HFF-Myc (cell line): ENCODE data around the gene CDH3.

Source experiments
- DNase-seq: peaks from one replicate; pipeline ENCODE4 v3.0.0-alpha.2; 2011; ENCODE audit warnings: low read depth; ENCODE audit errors: extremely low read depth
- H3K4me3 ChIP-seq: replicated peaks from 2 replicates; pipeline ENCODE4 v1.5.1; 2011; ENCODE audit warnings: low read depth, mild to moderate bottlenecking, control low read depth, low read length
- CTCF ChIP-seq: IDR thresholded peaks from 2 replicates; pipeline ENCODE4 v1.5.1; 2012; ENCODE audit warnings: mild to moderate bottlenecking, low read depth, low read length, control low read depth; ENCODE audit errors: missing control alignments

The CDH3 gene

GRCh38 chr16:68658974-68659360 lies 13.9 kb downstream of the CDH3 start:
- H3K4me3 ChIP-seq, result no peak overlapping the region
- no peak for TF ChIP-seq CTCF
- no peak for DNase-seq

GRCh38 chr16:68659412-68660358 lies 14.6 kb downstream of the CDH3 start:
- no peak for TF ChIP-seq CTCF
- H3K4me3 ChIP-seq, result no peak overlapping the region
- no peak for DNase-seq

- H3K4me3 ChIP-seq, result no peak overlapping the region
- no peak for TF ChIP-seq CTCF
- no peak for DNase-seq
Observed at GRCh38 chr16:68660359-68660795, 15.3 kb downstream of the CDH3 start.

- no peak for TF ChIP-seq CTCF
- no peak for DNase-seq
- H3K4me3 ChIP-seq, result no peak overlapping the region
Observed at GRCh38 chr16:68662035-68662434, 16.9 kb downstream of the CDH3 start.

DNA sequence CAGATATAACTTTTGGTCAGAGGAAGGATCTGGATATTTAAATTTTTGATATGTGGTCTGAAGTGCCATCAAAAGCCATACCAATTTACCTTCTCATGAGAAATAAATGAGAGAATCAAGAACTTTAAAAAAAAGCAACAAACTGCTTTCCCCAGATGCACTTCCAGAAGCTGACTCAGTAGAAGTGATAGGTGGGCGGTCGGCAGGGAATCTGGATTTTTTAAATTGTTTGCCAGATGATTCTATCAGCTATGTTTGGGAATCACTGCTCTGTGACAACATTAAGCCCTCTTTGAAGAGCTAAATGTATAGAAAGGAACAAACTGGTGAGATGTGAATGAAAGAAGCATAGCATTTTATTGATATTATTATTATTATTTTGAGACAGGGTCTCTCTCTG lies 19.2 kb downstream of the CDH3 start:
- TF ChIP-seq CTCF, result no peak
- no peak for DNase-seq
- H3K4me3 ChIP-seq, result no peak overlapping the region

- TF ChIP-seq CTCF, result no peak
- no peak for DNase-seq
- H3K4me3 ChIP-seq, result no peak overlapping the region
Observed at GRCh38 chr16:68665501-68665900, 20.4 kb downstream of the CDH3 start.

- no peak for TF ChIP-seq CTCF
- peak; percentile 63 for DNase-seq
- no peak overlapping the region for H3K4me3 ChIP-seq
Observed at GRCh38 chr16:68668266-68668665, 23.2 kb downstream of the CDH3 start.
